Keratinocyte (primary cell): ENCODE data around the gene NPAS3. TPM values are rescaled to one million over a fixed set of nuclear protein-coding genes. Genes with fewer than 3 reads are reported as not detected.

ENCODE experiments used
- DNase-seq: peaks from one replicate; pipeline ENCODE4 v3.0.0-alpha.2; 2011; ENCODE audit warnings: low read depth, missing footprints, low spot score
- FAIRE-seq: peaks from 2 replicates; lab custom pipeline; 2011; peaks lifted over from hg19 to GRCh38; lab: Jason Lieb, UNC
- H2AFZ ChIP-seq: 2 replicates; pipeline ENCODE4 v1.6.0; 2012; ENCODE audit warnings: low read length, control low read depth, inconsistent platforms; ENCODE audit not compliant: control insufficient read depth
- H3K27ac ChIP-seq: 2 replicates; pipeline ENCODE4 v1.5.1; 2011; ENCODE audit warnings: low read length; ENCODE audit not compliant: control insufficient read depth, insufficient read depth
- H3K27me3 ChIP-seq: 3 replicates; pipeline ENCODE4 v1.6.0; 2011; ENCODE audit warnings: low read length; ENCODE audit not compliant: control insufficient read depth, insufficient read depth; ENCODE audit errors: extremely low read depth
- H3K36me3 ChIP-seq, 2 experiments: 2 replicates in 1 of 2; 3 replicates in 1 of 2; pipeline ENCODE4 v1.5.1; 2011; ENCODE audit warnings: low read length in 2 of 2, mild to moderate bottlenecking in 1 of 2; ENCODE audit not compliant: control insufficient read depth in 2 of 2, insufficient read depth in 2 of 2; ENCODE audit errors: extremely low read depth in 1 of 2
- H3K4me1 ChIP-seq: 3 replicates; pipeline ENCODE4 v1.5.1; 2011; ENCODE audit warnings: low read length; ENCODE audit not compliant: control insufficient read depth, insufficient read depth; ENCODE audit errors: extremely low read depth
- H3K4me2 ChIP-seq: 3 replicates; pipeline ENCODE4 v1.6.0; 2011; ENCODE audit warnings: low read depth, low read length; ENCODE audit not compliant: control insufficient read depth, insufficient read depth; ENCODE audit errors: extremely low read depth
- H3K4me3 ChIP-seq, 3 experiments: fragments of 200-600 bp in 1 of 3; sonication (generic) in 1 of 3; 2 replicates in 2 of 3; 3 replicates in 1 of 3; pipeline ENCODE4 v1.5.1; 2011 to 2016; ENCODE audit warnings: low read length in 3 of 3, mild to moderate bottlenecking in 3 of 3, control low read depth in 2 of 3, inconsistent platforms in 1 of 3, low read depth in 1 of 3, mixed read lengths in 1 of 3, mixed run types in 1 of 3, moderate library complexity in 1 of 3; ENCODE audit not compliant: control insufficient read depth in 2 of 3, insufficient read depth in 2 of 3; ENCODE audit errors: extremely low read depth in 1 of 3
- H3K79me2 ChIP-seq: 2 replicates; pipeline ENCODE4 v1.6.0; 2012; ENCODE audit warnings: low read length; ENCODE audit not compliant: control insufficient read depth, insufficient read depth
- H3K9ac ChIP-seq: 3 replicates; pipeline ENCODE4 v1.6.0; 2011; ENCODE audit warnings: low read length; ENCODE audit not compliant: control insufficient read depth, insufficient read depth; ENCODE audit errors: extremely low read depth
- H3K9me1 ChIP-seq: 3 replicates; pipeline ENCODE4 v1.6.0; 2011; ENCODE audit warnings: low read length; ENCODE audit not compliant: control insufficient read depth, insufficient read depth; ENCODE audit errors: extremely low read depth
- H3K9me3 ChIP-seq: 2 replicates; pipeline ENCODE4 v1.5.1; 2012; ENCODE audit warnings: low read depth, low read length; ENCODE audit not compliant: control insufficient read depth
- H4K20me1 ChIP-seq: 3 replicates; pipeline ENCODE4 v1.6.0; 2011; ENCODE audit warnings: low read length; ENCODE audit not compliant: control insufficient read depth, insufficient read depth; ENCODE audit errors: extremely low read depth
- EZH2 ChIP-seq: IDR thresholded peaks from one replicate; pipeline ENCODE4 v1.6.1; 2012; ENCODE audit warnings: inconsistent platforms, mild to moderate bottlenecking, low read length, moderate library complexity
- dilution Hi-C: fragments of 300-500 bp; cut with MboI; formaldehyde crosslinking; loops from one replicate; pipeline ENCODE4 v1.7.0; 2020; ENCODE audit warnings: low sequenced_read_pairs; ENCODE audit not compliant: extremely low pct_ligation_motif_present
- polyA plus RNA-seq, 5 experiments: library from polyadenylated mRNA; depleted of rRNA in 3 of 5; stranded (reverse) in 3 of 5; stranded (forward) in 1 of 5; unstranded in 1 of 5; fragments of >200 nt; gene quantifications; 1 replicate in 1 of 5; 2 replicates in 3 of 5; 3 replicates in 1 of 5; pipeline versions ENCODE4 v1.2.1 to v1.2.3, GENCODE V29; 2011 to 2012; ENCODE audit warnings: missing spikeins in 2 of 5, low read depth in 1 of 5, low replicate concordance in 1 of 5
- TF ChIP-seq, protein P1 (sequence below), 3 experiments: IDR thresholded peaks in 1 of 3; conservative IDR thresholded peaks in 1 of 3; optimal IDR thresholded peaks in 1 of 3; 2 replicates in 2 of 3; 3 replicates in 1 of 3; pipeline versions ENCODE3 to v1.5.1; 2011; ENCODE audit warnings: low read length in 3 of 3, mild to moderate bottlenecking in 3 of 3, moderate library complexity in 2 of 3, control low read depth in 1 of 3, inconsistent platforms in 1 of 3; ENCODE audit not compliant: insufficient read depth in 2 of 3; ENCODE audit errors: extremely low read depth in 1 of 3

The NPAS3 gene
- polyA plus RNA-seq, 1 donor (not counting 4 experiments of a cell fraction or from before 2014, with no cell fraction given), result 0.07 TPM

DNA sequence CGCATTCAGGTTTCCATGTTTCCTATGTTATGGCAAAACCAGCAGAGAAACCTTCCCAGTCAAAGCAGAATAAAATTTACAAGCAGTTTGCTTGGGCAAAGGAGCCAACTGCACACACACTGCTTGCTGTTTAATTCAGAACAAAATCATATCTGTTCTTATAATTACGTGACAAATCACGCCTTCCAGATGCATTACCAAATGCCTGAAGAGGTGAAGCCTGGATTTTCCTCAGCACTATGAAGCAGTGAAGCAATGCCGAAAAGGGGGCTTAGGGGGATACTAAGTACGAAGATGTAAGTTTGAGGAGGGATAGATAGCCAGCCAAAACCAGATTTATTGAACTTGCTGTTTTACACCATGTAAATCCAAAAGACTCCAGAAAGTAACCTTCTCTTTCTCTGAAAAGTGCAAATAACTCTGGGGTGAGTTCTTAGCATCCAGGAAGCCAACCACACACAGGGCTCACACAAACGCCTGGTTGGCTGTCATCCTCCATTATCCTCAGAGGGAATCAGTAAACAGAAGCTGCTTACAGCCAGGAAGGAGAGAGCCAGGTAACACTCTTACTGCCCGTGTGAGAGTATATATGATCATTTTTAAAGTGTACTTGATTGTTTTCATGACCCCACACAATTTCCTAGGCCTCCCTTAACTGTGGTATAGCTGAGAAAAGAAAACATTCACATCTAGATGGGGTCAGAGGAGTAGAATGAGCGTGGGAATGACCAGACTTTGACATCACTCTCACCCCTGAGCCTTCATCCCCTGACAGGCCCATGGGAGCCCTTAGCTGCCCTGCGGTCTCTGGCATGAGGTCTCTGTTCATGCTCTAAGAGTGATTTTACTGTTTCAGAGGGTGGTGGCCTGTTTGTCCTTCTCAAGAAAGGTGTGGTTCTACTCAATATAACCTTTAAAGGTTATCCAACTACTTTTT, 569.7 kb downstream of the NPAS3 start:
- TF ChIP-seq EZH2, result no peak
- TF ChIP-seq, protein P1, sequence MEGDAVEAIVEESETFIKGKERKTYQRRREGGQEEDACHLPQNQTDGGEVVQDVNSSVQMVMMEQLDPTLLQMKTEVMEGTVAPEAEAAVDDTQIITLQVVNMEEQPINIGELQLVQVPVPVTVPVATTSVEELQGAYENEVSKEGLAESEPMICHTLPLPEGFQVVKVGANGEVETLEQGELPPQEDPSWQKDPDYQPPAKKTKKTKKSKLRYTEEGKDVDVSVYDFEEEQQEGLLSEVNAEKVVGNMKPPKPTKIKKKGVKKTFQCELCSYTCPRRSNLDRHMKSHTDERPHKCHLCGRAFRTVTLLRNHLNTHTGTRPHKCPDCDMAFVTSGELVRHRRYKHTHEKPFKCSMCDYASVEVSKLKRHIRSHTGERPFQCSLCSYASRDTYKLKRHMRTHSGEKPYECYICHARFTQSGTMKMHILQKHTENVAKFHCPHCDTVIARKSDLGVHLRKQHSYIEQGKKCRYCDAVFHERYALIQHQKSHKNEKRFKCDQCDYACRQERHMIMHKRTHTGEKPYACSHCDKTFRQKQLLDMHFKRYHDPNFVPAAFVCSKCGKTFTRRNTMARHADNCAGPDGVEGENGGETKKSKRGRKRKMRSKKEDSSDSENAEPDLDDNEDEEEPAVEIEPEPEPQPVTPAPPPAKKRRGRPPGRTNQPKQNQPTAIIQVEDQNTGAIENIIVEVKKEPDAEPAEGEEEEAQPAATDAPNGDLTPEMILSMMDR (optimal IDR thresholded peaks at IDR 0.05 in 1 of 3, IDR thresholded peaks at IDR 0.05 in 1 of 3, conservative IDR thresholded peaks at IDR 0.05 in 1 of 3; ENCODE audit: extremely low read depth in 1 of 3, insufficient read depth in 2 of 3, low read length in 3 of 3), result no peak
- no peaks in the 10 kb centered on the region for H4K20me1 ChIP-seq
- DNase-seq (no peak), FAIRE-seq (no peak)
- no peak overlapping the region for H3K4me2 ChIP-seq
- no peaks in the 10 kb centered on the region for H3K27me3 ChIP-seq
- H3K9me3 ChIP-seq, result no peaks in the 10 kb centered on the region
- H3K9me1 ChIP-seq, result no peaks in the 10 kb centered on the region
- dilution Hi-C loops, result no loop called here
- H3K36me3 ChIP-seq, result no peaks in the 10 kb centered on the region
- H3K9ac ChIP-seq, result no peak overlapping the region
- H3K27ac ChIP-seq, result no peak overlapping the region
- peaks cover under 1% of the 10 kb centered on the region for H3K4me1 ChIP-seq
- H2AFZ ChIP-seq, result no peak overlapping the region
- no peaks in the 10 kb centered on the region for H3K79me2 ChIP-seq
- no peak overlapping the region for H3K4me3 ChIP-seq

DNA sequence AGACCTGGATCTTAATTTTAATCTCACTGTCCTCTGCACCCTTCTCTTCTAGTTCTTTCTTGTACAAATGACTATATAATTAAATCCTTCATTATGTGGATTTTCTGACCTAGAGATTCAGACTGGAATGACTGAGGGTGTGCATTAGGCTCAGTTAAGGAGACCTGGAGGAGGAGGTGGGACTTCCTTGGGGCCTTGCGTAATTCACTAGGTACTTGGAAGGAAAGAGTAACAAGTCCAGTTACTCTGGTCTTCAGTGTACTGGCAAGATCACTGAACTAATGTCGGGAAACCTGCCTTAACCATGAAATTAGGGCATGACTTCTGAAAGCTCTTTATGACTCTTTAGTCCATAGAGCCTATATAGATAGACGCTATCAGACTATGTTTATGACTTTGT, 570.8 kb downstream of the NPAS3 start:
- Histone ChIP-seq H3K27ac (no peak overlapping the region), H3K4me1 (peaks cover 6% of the 10 kb centered on the region), H2AFZ (no peak overlapping the region), H3K27me3 (no peaks in the 10 kb centered on the region), H3K9me3 (no peaks in the 10 kb centered on the region), H4K20me1 (no peaks in the 10 kb centered on the region), H3K79me2 (no peaks in the 10 kb centered on the region), H3K9me1 (no peaks in the 10 kb centered on the region), H3K36me3 (no peaks in the 10 kb centered on the region), H3K9ac (no peak overlapping the region), H3K4me2 (no peak overlapping the region), H3K4me3 (no peak overlapping the region)
- dilution Hi-C loops, result no loop called here
- TF ChIP-seq, protein P1 (optimal IDR thresholded peaks at IDR 0.05 in 1 of 3, IDR thresholded peaks at IDR 0.05 in 1 of 3, conservative IDR thresholded peaks at IDR 0.05 in 1 of 3; ENCODE audit: extremely low read depth in 1 of 3, insufficient read depth in 2 of 3, low read length in 3 of 3), result no peak
- TF ChIP-seq EZH2, result no peak
- DNase-seq (no peak), FAIRE-seq (no peak)
